ENCODE results near the gene GALNT10. TPM values are rescaled to one million over a fixed set of nuclear protein-coding genes. Genes with fewer than 3 reads are reported as not detected.

The GALNT10 gene
- total and polyA plus RNA-seq, 2 experiments from 2014 or later: 3.2 to 12.9 TPM

- no peaks in the 10 kb centered on the region for H3F3A ChIP-seq (replicated peaks; ENCODE audit: low read depth)
- DNase-seq (ENCODE audit: low spot score): no peak
- H3K9me2 ChIP-seq (ENCODE audit: insufficient read depth): no peaks in the 10 kb centered on the region
- H4K20me1 ChIP-seq (replicated peaks; ENCODE audit: insufficient read depth): no peaks in the 10 kb centered on the region; the same call in 1 of the 2 replicates
- H3K79me2 ChIP-seq (replicated peaks; ENCODE audit: insufficient read depth): no peaks in the 10 kb centered on the region
- peaks cover 9% of the 10 kb centered on the region; the same call in 2 of the 3 replicates for H3K4me1 Mint-ChIP-seq
- H3K27ac ChIP-seq (ENCODE audit: low read depth): no peak overlapping the region
- H3K27me3 Mint-ChIP-seq (ENCODE audit: insufficient read depth, low read depth, poor library complexity): peaks cover 1% of the 10 kb centered on the region
- H3K4me3 ChIP-seq: no peak overlapping the region
- no peaks in the 10 kb centered on the region for H3K9me3 Mint-ChIP-seq
- no peaks in the 10 kb centered on the region for H3K27me3 ChIP-seq (ENCODE audit: insufficient read depth)
- H3K36me3 Mint-ChIP-seq (ENCODE audit: low read depth): no peaks in the 10 kb centered on the region
- TF ChIP-seq ETS1 (IDR thresholded peaks at IDR 0.05): no peak
- TF ChIP-seq POLR2AphosphoS5 (IDR thresholded peaks at IDR 0.05; ENCODE audit: low read depth): no peak
- TF ChIP-seq EZH2phosphoT487 (IDR thresholded peaks at IDR 0.05; ENCODE audit: unreplicated experiment): no peak
- no peak for TF ChIP-seq ZNF331 (CRISPR knock-in tag; IDR thresholded peaks at IDR 0.05; ENCODE audit: low read depth)
- no peak for TF ChIP-seq CREB1 (CRISPR knock-in tag; IDR thresholded peaks at IDR 0.05; ENCODE audit: low read depth)
- no peak for TF ChIP-seq REST (IDR thresholded peaks at IDR 0.05; ENCODE audit: unreplicated experiment)
- TF ChIP-seq EZH2 (IDR thresholded peaks at IDR 0.05; ENCODE audit: low read depth, unreplicated experiment): no peak
- TF ChIP-seq ZNF114 (CRISPR knock-in tag; IDR thresholded peaks at IDR 0.05): no peak
- no peak for TF ChIP-seq CTCF (conservative IDR thresholded peaks at IDR 0.05; ENCODE audit: low read depth in 2 of 2)
- no peak for TF ChIP-seq STAT1 (IDR thresholded peaks at IDR 0.05; ENCODE audit: unreplicated experiment)
- TF ChIP-seq JUNB (IDR thresholded peaks at IDR 0.05; ENCODE audit: unreplicated experiment): no peak
- TF ChIP-seq ZNF462 (CRISPR knock-in tag; IDR thresholded peaks at IDR 0.05): no peak
- TF ChIP-seq NANOG (IDR thresholded peaks at IDR 0.05; ENCODE audit: borderline replicate concordance): no peak
- ATAC-seq: no peak
- H3K27ac Mint-ChIP-seq: no peak overlapping the region
- H3K4me3 Mint-ChIP-seq: no peak overlapping the region
- H3K4me1 ChIP-seq (ENCODE audit: insufficient read depth): no peaks in the 10 kb centered on the region
- H3K36me3 ChIP-seq (ENCODE audit: insufficient read depth): no peaks in the 10 kb centered on the region
- no peak overlapping the region for H3K4me2 ChIP-seq
- no peak overlapping the region for H2AFZ ChIP-seq
Observed at GRCh38 chr5:154408811-154409210, 218.3 kb downstream of the GALNT10 start.

All from GM23338 (cell line).